ENCODE results near the gene ENHO.

ENHO gene

DNA sequence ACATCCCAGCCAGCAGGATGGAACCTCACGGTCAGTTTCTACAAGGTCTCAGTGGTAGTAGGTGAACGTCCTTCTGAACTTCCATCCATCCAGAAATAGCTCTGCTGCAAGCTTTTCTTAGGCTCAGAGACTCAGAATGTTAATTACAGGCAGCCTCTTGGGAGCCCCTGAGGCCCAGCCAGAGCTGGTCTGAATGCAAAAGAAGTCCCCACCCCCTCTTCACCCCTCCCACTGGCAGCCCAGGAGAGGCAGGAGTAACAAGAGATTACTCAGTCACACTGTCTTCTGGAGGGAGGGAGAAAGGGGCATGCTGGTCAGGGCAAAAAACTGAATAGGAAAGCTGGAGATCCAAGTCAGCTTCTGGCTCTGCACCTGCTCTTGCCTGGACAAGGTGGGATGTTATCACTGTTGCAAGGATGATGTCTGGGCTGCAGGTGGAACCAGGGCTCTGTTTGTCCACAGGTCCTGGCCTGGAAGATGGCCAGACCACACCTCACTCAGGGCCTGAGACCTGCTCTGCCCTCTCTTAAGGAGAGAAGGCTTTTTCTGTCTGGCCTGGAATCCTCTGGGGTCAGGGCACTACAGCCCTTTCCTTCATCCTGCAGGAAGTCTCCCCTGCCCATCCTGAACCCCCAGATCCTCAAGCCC, 9.1 kb downstream of the ENHO start:
- no peak for TF ChIP-seq CTCF (IDR thresholded peaks at IDR 0.05; ENCODE audit: insufficient read depth, low read length, poor library complexity, severe bottlenecking)
- H3K4me3 ChIP-seq (replicated peaks; ENCODE audit: low read depth, low read length), result no peak overlapping the region
- DNase-seq (ENCODE audit: extremely low read depth, insufficient read length), result no peak
- no peaks in the 10 kb centered on the region for H3K36me3 ChIP-seq (ENCODE audit: control insufficient read depth, insufficient read depth, low read length)
- H3K27me3 ChIP-seq (replicated peaks; ENCODE audit: control insufficient read depth, insufficient read depth, low read length), result peaks cover 3% of the 10 kb centered on the region

DNA sequence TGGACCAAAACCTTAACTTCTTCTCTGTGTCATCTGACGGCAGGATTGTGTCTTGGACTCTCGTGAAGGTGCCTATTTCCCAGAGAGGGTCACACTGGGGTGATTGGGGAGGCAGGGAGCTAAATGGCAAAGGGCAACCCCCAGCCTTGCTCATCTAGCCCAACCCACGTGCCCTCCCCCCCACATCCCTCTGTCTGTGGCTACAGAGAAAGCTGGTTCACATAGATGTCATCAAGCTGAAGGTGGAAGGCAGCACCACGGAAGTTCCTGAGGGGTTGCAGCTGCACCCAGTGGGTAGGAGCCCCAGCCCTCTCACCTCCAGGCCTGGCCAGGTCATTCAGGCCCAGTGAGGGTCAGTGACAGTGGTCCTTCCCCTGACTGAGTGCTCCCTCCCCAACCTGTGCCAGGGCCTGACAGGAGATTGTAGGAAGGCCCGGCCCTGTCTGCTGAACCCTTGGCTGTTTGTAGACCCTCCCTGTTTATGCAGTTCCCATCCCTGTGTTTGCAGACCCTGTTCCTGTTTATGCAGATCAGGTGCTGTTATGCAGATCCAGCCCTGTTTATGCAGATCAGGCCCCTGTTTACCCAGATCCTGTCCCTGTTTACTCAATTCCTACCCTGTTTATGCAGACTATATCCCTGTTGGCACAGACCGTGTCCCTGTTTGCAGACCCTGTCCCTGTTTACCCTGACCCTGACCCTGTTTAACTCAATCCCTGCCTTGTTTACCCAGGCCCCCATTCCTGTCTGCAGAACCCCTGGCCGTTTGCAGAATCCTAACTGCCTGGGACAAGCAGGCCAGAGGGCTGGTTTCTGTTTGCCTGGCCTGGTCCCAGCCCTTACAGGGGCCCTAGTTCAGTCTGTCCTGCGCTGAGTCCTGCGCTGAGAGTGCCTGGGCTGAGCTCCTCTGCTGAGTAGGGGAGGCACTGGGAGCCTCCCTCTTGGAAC, 10.4 kb downstream of the ENHO start:
- no peaks in the 10 kb centered on the region for H3K36me3 ChIP-seq (ENCODE audit: control insufficient read depth, insufficient read depth, low read length)
- DNase-seq (ENCODE audit: extremely low read depth, insufficient read length), result no peak
- no peak for TF ChIP-seq CTCF (IDR thresholded peaks at IDR 0.05; ENCODE audit: insufficient read depth, low read length, poor library complexity, severe bottlenecking)
- H3K4me3 ChIP-seq (replicated peaks; ENCODE audit: low read depth, low read length), result no peak overlapping the region
- H3K27me3 ChIP-seq (replicated peaks; ENCODE audit: control insufficient read depth, insufficient read depth, low read length), result peaks cover 3% of the 10 kb centered on the region

GRCh38 chr9:34510497-34511468, 12.0 kb downstream of the ENHO start:
- no peaks in the 10 kb centered on the region for H3K36me3 ChIP-seq (ENCODE audit: control insufficient read depth, insufficient read depth, low read length)
- no peak overlapping the region for H3K4me3 ChIP-seq (replicated peaks; ENCODE audit: low read depth, low read length)
- DNase-seq (ENCODE audit: extremely low read depth, insufficient read length), result no peak
- peaks cover 5% of the 10 kb centered on the region for H3K27me3 ChIP-seq (replicated peaks; ENCODE audit: control insufficient read depth, insufficient read depth, low read length)
- TF ChIP-seq CTCF (IDR thresholded peaks at IDR 0.05; ENCODE audit: insufficient read depth, low read length, poor library complexity, severe bottlenecking), result no peak

DNA sequence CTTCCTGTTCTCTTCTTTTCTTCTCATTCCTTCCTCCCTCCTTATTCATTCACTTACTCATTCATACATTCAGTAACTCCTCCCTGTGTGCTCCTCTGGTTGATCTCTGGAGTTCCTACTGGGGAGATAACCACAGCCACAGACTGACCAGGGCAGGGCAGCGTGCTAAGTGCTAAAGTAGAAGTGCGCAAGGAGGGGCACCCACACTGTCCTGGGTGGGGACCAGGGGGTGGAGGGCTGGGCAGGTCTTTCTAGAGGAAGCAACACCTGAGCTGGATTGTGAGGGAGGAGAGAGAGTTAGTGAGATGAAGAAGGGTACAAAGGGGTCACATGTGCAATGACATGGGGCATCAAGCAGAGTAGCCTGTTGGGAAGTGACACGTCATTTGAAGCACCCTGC, 13.8 kb downstream of the ENHO start:
- Histone ChIP-seq H3K27me3 (replicated peaks; ENCODE audit: control insufficient read depth, insufficient read depth, low read length) (peaks cover 8% of the 10 kb centered on the region), H3K36me3 (ENCODE audit: control insufficient read depth, insufficient read depth, low read length) (no peaks in the 10 kb centered on the region), H3K4me3 (replicated peaks; ENCODE audit: low read depth, low read length) (no peak overlapping the region)
- no peak for TF ChIP-seq CTCF (IDR thresholded peaks at IDR 0.05; ENCODE audit: insufficient read depth, low read length, poor library complexity, severe bottlenecking)
- no peak for DNase-seq (ENCODE audit: extremely low read depth, insufficient read length)

GRCh38 chr9:34508463-34508862, 14.3 kb downstream of the ENHO start:
- TF ChIP-seq CTCF (IDR thresholded peaks at IDR 0.05; ENCODE audit: insufficient read depth, low read length, poor library complexity, severe bottlenecking), result no peak
- DNase-seq (ENCODE audit: extremely low read depth, insufficient read length), result no peak
- H3K4me3 ChIP-seq (replicated peaks; ENCODE audit: low read depth, low read length), result no peak overlapping the region
- H3K36me3 ChIP-seq (ENCODE audit: control insufficient read depth, insufficient read depth, low read length), result no peaks in the 10 kb centered on the region
- H3K27me3 ChIP-seq (replicated peaks; ENCODE audit: control insufficient read depth, insufficient read depth, low read length), result peaks cover 8% of the 10 kb centered on the region

Data from GM06990 (cell line).